Nephron (organoid): Measurements from ENCODE around the gene NMUR1.

Experiments used
- H3K27ac Mint-ChIP-seq, 3 experiments: 2 replicates each; pipeline ENCODE4 v1.8.0; 2020; ENCODE audit warnings: mixed read lengths in 3 of 3, mild to moderate bottlenecking in 2 of 3, moderate library complexity in 1 of 3
- H3K27me3 Mint-ChIP-seq: 2 replicates; pipeline ENCODE4 v1.8.0; 2021; ENCODE audit warnings: low read depth, mild to moderate bottlenecking, moderate library complexity, mixed read lengths
- H3K36me3 Mint-ChIP-seq: 2 replicates; pipeline ENCODE4 v1.8.0; 2020; ENCODE audit warnings: low read depth, mixed read lengths
- H3K4me1 Mint-ChIP-seq: 2 replicates; pipeline ENCODE4 v1.8.0; 2020; ENCODE audit warnings: mixed read lengths
- H3K4me3 Mint-ChIP-seq, 3 experiments: 2 replicates each; pipeline ENCODE4 v1.8.0; 2020; ENCODE audit warnings: mild to moderate bottlenecking in 3 of 3, mixed read lengths in 3 of 3, moderate library complexity in 2 of 3
- H3K9me3 Mint-ChIP-seq: 2 replicates; pipeline ENCODE4 v1.8.0; 2020; ENCODE audit warnings: mixed read lengths
- CTCF ChIP-seq, 3 experiments: fragments of 200-600 bp; sonication (generic); IDR thresholded peaks; one replicate each; pipeline ENCODE4 v1.5.0; 2021; ENCODE audit warnings: antibody characterized with exemption in 3 of 3; ENCODE audit not compliant: unreplicated experiment in 3 of 3

Gene NMUR1

GRCh38 chr2:231531466-231531865 is 1.2 kb upstream of the NMUR1 start:
- Mint-ChIP-seq H3K27me3 (peaks cover 44% of the 10 kb centered on the region), H3K4me1 (peaks cover 10% of the 10 kb centered on the region), H3K4me3 (peak overlapping the region in 2 of 3 experiments; percentile 46 to 62), H3K9me3 (no peaks in the 10 kb centered on the region), H3K27ac (no peak overlapping the region), H3K36me3 (no peaks in the 10 kb centered on the region)
- TF ChIP-seq CTCF (IDR thresholded peaks at IDR 0.05; ENCODE audit: unreplicated experiment in 3 of 3) = no peak

GRCh38 chr2:231528636-231529030 is 1.6 kb downstream of the NMUR1 start:
- Mint-ChIP-seq H3K36me3 (no peaks in the 10 kb centered on the region), H3K4me1 (peaks cover 5% of the 10 kb centered on the region), H3K27me3 (peaks cover 49% of the 10 kb centered on the region), H3K4me3 (peak overlapping the region in 1 of 3 experiments; percentile 22), H3K27ac (no peak overlapping the region), H3K9me3 (no peaks in the 10 kb centered on the region)
- no peak for TF ChIP-seq CTCF (IDR thresholded peaks at IDR 0.05; ENCODE audit: unreplicated experiment in 3 of 3)

- no peak overlapping the region for H3K27ac Mint-ChIP-seq
- H3K27me3 Mint-ChIP-seq = peaks cover 46% of the 10 kb centered on the region
- peaks cover 5% of the 10 kb centered on the region for H3K4me1 Mint-ChIP-seq
- no peaks in the 10 kb centered on the region for H3K36me3 Mint-ChIP-seq
- no peaks in the 10 kb centered on the region for H3K9me3 Mint-ChIP-seq
- H3K4me3 Mint-ChIP-seq = peak overlapping the region in 1 of 3 experiments; percentile 47
- TF ChIP-seq CTCF (IDR thresholded peaks at IDR 0.05; ENCODE audit: unreplicated experiment in 3 of 3) = no peak
Measured at GRCh38 chr2:231527955-231528635, 2.1 kb downstream of the NMUR1 start.

GRCh38 chr2:231527091-231527395 is 3.2 kb downstream of the NMUR1 start:
- Mint-ChIP-seq H3K27me3 (peaks cover 40% of the 10 kb centered on the region), H3K27ac (no peak overlapping the region)

GRCh38 chr2:231526341-231527090 is 3.7 kb downstream of the NMUR1 start:
- Mint-ChIP-seq H3K4me1 (no peaks in the 10 kb centered on the region), H3K9me3 (no peaks in the 10 kb centered on the region), H3K36me3 (no peaks in the 10 kb centered on the region), H3K27ac (no peak overlapping the region), H3K4me3 (no peak overlapping the region), H3K27me3 (peaks cover 39% of the 10 kb centered on the region)
- no peak for TF ChIP-seq CTCF (IDR thresholded peaks at IDR 0.05; ENCODE audit: unreplicated experiment in 3 of 3)

More at GRCh38 chr2:231527091-231527395, 3.2 kb downstream of the NMUR1 start:
- H3K36me3 Mint-ChIP-seq = no peaks in the 10 kb centered on the region
- H3K9me3 Mint-ChIP-seq = no peaks in the 10 kb centered on the region
- peaks cover 1% of the 10 kb centered on the region for H3K4me1 Mint-ChIP-seq
- TF ChIP-seq CTCF (IDR thresholded peaks at IDR 0.05; ENCODE audit: unreplicated experiment in 3 of 3) = no peak
- no peak overlapping the region for H3K4me3 Mint-ChIP-seq
